Mesenchymal stem cell (in vitro differentiated cells and primary cell): ENCODE results near the gene C17orf107.

ENCODE experiments used
- DNase-seq: peaks from one replicate; pipeline ENCODE4 v3.0.0-alpha.2; 2013
- H2AFZ ChIP-seq: one replicate; pipeline ENCODE4 v1.6.1; 2013; ENCODE audit warnings: low read depth, mild to moderate bottlenecking, control low read depth, inconsistent platforms, low read length, moderate library complexity
- H2AK5ac ChIP-seq: 2 replicates; pipeline ENCODE4 v1.6.1; 2013; ENCODE audit warnings: low read length, moderate library complexity, mild to moderate bottlenecking, inconsistent platforms; ENCODE audit not compliant: severe bottlenecking
- H2BK120ac ChIP-seq: one replicate; pipeline ENCODE4 v1.6.1; 2013; ENCODE audit warnings: low read depth, mild to moderate bottlenecking, inconsistent platforms, low read length, moderate library complexity
- H2BK12ac ChIP-seq, 2 experiments: one replicate each; pipeline ENCODE4 v1.6.1; 2013; ENCODE audit warnings: inconsistent platforms in 2 of 2, low read length in 2 of 2, mild to moderate bottlenecking in 2 of 2, moderate library complexity in 2 of 2, control low read depth in 1 of 2
- H2BK15ac ChIP-seq: one replicate; pipeline ENCODE4 v1.6.1; 2013; ENCODE audit warnings: mild to moderate bottlenecking, low read depth, inconsistent platforms; ENCODE audit not compliant: poor library complexity, severe bottlenecking
- H2BK5ac ChIP-seq: 2 replicates; pipeline ENCODE4 v1.6.1; 2013; ENCODE audit warnings: low read depth, mild to moderate bottlenecking, low read length, control low read depth, inconsistent platforms; ENCODE audit not compliant: poor library complexity, severe bottlenecking
- H3K14ac ChIP-seq, 2 experiments: one replicate each; pipeline ENCODE4 v1.6.1; 2013; ENCODE audit warnings: inconsistent platforms in 2 of 2, low read length in 2 of 2, control low read depth in 1 of 2, mild to moderate bottlenecking in 1 of 2, moderate library complexity in 1 of 2
- H3K18ac ChIP-seq, 2 experiments: one replicate each; pipeline ENCODE4 v1.6.1; 2013; ENCODE audit warnings: inconsistent platforms in 2 of 2, low read length in 2 of 2, control low read depth in 1 of 2, low read depth in 1 of 2, mild to moderate bottlenecking in 1 of 2
- H3K23ac ChIP-seq, 2 experiments: one replicate each; pipeline ENCODE4 v1.6.1; 2013; ENCODE audit warnings: inconsistent platforms in 2 of 2, low read length in 2 of 2, mild to moderate bottlenecking in 2 of 2, moderate library complexity in 2 of 2, control low read depth in 1 of 2
- H3K27ac ChIP-seq: 2 replicates; pipeline ENCODE4 v1.5.1; 2013; ENCODE audit warnings: mild to moderate bottlenecking, moderate library complexity, low read length, control low read depth, inconsistent platforms; ENCODE audit not compliant: poor library complexity, severe bottlenecking
- H3K27me3 ChIP-seq, 2 experiments: 2 replicates each; pipeline versions ENCODE4 v1.6.1 to v1.7.0; 2013; ENCODE audit warnings: low read length in 2 of 2, mild to moderate bottlenecking in 2 of 2, moderate library complexity in 2 of 2, control low read depth in 1 of 2, inconsistent platforms in 1 of 2; ENCODE audit not compliant: control insufficient read depth in 1 of 2, insufficient read depth in 1 of 2
- H3K36me3 ChIP-seq, 2 experiments: 2 replicates each; pipeline versions ENCODE4 v1.6.1 to v1.7.0; 2013; ENCODE audit warnings: low read length in 2 of 2, control low read depth in 1 of 2, inconsistent platforms in 1 of 2, low read depth in 1 of 2, mild to moderate bottlenecking in 1 of 2; ENCODE audit not compliant: insufficient read depth in 2 of 2, control insufficient read depth in 1 of 2
- H3K4ac ChIP-seq, 2 experiments: one replicate each; pipeline ENCODE4 v1.6.1; 2013; ENCODE audit warnings: inconsistent platforms in 2 of 2, low read length in 2 of 2, mild to moderate bottlenecking in 2 of 2, moderate library complexity in 2 of 2, control low read depth in 1 of 2, low read depth in 1 of 2
- H3K4me1 ChIP-seq: 2 replicates; pipeline ENCODE4 v1.6.1; 2013; ENCODE audit warnings: low read depth, low read length, control low read depth; ENCODE audit not compliant: control insufficient read depth, insufficient read depth
- H3K4me2 ChIP-seq: 2 replicates; pipeline ENCODE4 v1.6.1; 2013; ENCODE audit warnings: low read length, mild to moderate bottlenecking, inconsistent platforms; ENCODE audit not compliant: poor library complexity, severe bottlenecking
- H3K4me3 ChIP-seq, 2 experiments: 2 replicates each; pipeline versions ENCODE4 v1.5.1 to v1.7.0; 2013; ENCODE audit warnings: low read length in 2 of 2, mild to moderate bottlenecking in 2 of 2, control low read depth in 1 of 2, low read depth in 1 of 2; ENCODE audit not compliant: insufficient read depth in 1 of 2
- H3K79me1 ChIP-seq: replicated peaks from 2 replicates; pipeline ENCODE4 v1.6.1; 2013; ENCODE audit warnings: mild to moderate bottlenecking, control low read depth, low read length, inconsistent platforms; ENCODE audit not compliant: poor library complexity, severe bottlenecking
- H3K9ac ChIP-seq: 2 replicates; pipeline ENCODE4 v1.7.0; 2013; ENCODE audit warnings: mild to moderate bottlenecking, low read length, moderate library complexity
- H3K9me3 ChIP-seq: 2 replicates; pipeline ENCODE4 v1.7.0; 2013; ENCODE audit warnings: mild to moderate bottlenecking, low read length; ENCODE audit not compliant: control insufficient read depth
- H4K8ac ChIP-seq: one replicate; pipeline ENCODE4 v1.6.1; 2013; ENCODE audit warnings: inconsistent platforms, mild to moderate bottlenecking, low read length, moderate library complexity
- H4K91ac ChIP-seq: one replicate; pipeline ENCODE4 v1.6.1; 2013; ENCODE audit warnings: mild to moderate bottlenecking, low read length, inconsistent platforms
- WGBS: methylation state at CpG from one replicate; pipeline ENCODE4 v1.1.7; 2013; ENCODE audit warnings: mixed read lengths; 5-methylcytosine and 5-hydroxymethylcytosine counted together

C17orf107 gene

DNA sequence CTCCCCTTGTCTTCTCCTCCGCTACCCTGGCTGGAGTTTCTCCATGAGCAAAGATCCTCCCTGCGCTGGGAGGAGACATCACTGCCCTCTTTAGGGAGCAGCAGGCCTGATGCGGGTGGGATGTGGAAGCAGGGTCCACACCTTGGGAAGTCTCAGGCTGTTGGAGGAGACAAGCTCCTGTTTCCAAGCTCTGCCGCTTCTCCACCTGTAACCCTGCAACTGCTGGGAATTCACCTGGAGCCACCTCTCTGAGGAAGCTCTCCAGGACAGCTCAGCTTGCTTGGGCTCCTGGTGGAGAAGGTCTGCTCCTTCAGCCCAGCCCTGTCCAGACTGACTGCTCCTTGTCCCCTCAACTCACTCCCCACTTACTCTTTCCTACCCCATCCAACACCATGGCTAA, 14.8 kb upstream of the C17orf107 start:
- no peak overlapping the region for H3K23ac ChIP-seq
- H3K14ac ChIP-seq, result no peak overlapping the region
- no peak overlapping the region for H3K27ac ChIP-seq
- no peak for DNase-seq
- no peak overlapping the region for H2BK120ac ChIP-seq
- WGBS, result 84% methylated on average over 4 of the region's 4 CpGs
- no peak overlapping the region for H2BK15ac ChIP-seq
- H3K4me2 ChIP-seq, result no peak overlapping the region
- no peak overlapping the region for H4K8ac ChIP-seq
- no peak overlapping the region for H2BK5ac ChIP-seq
- H3K36me3 ChIP-seq, result peaks cover 54 to 76% of the 10 kb centered on the region in 2 experiments
- no peak overlapping the region for H2AFZ ChIP-seq
- H3K9ac ChIP-seq, result no peak overlapping the region
- no peaks in the 10 kb centered on the region for H3K27me3 ChIP-seq
- no peak overlapping the region for H4K91ac ChIP-seq
- H3K4me3 ChIP-seq, result no peak overlapping the region
- H3K18ac ChIP-seq, result no peak overlapping the region
- H3K79me1 ChIP-seq, result peaks cover 26% of the 10 kb centered on the region
- H3K4ac ChIP-seq, result no peak overlapping the region
- H2BK12ac ChIP-seq, result no peak overlapping the region
- H3K4me1 ChIP-seq, result no peaks in the 10 kb centered on the region
- no peaks in the 10 kb centered on the region for H3K9me3 ChIP-seq
- H2AK5ac ChIP-seq, result no peak overlapping the region

DNA sequence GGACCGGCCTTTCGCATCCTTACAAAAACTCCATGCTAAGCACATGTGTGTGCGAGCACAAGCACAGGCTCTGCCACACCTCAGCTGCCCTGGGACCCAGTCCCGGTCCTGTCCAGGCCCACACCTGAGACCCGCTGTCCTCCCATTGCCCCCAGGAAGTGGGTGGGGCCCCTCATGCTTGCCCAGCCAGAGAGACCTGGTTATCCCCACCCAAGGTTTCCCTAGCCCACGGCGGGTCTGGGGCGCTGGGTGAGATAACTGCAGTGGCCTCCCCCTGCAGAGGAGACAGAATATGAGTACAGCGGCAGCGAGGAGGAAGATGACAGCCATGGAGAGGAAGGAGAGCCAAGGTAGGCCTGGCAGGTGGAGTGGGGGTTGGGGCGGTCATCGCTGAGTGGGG, 12.5 kb upstream of the C17orf107 start:
- no peak overlapping the region for H3K4me2 ChIP-seq
- no peak overlapping the region for H3K27ac ChIP-seq
- no peak overlapping the region for H3K4ac ChIP-seq
- H3K23ac ChIP-seq, result no peak overlapping the region
- no peak overlapping the region for H3K18ac ChIP-seq
- H4K91ac ChIP-seq, result no peak overlapping the region
- DNase-seq, result no peak
- peaks cover 24% of the 10 kb centered on the region for H3K79me1 ChIP-seq
- H4K8ac ChIP-seq, result no peak overlapping the region
- H2AFZ ChIP-seq, result no peak overlapping the region
- H3K4me3 ChIP-seq, result no peak overlapping the region
- H3K36me3 ChIP-seq, result peaks cover 67 to 81% of the 10 kb centered on the region in 2 experiments
- no peak overlapping the region for H2AK5ac ChIP-seq
- no peaks in the 10 kb centered on the region for H3K4me1 ChIP-seq
- no peaks in the 10 kb centered on the region for H3K9me3 ChIP-seq
- H3K9ac ChIP-seq, result no peak overlapping the region
- H3K14ac ChIP-seq, result no peak overlapping the region
- WGBS, result 97% methylated on average over 12 of the region's 12 CpGs
- H2BK15ac ChIP-seq, result no peak overlapping the region
- H3K27me3 ChIP-seq, result no peaks in the 10 kb centered on the region
- no peak overlapping the region for H2BK12ac ChIP-seq
- no peak overlapping the region for H2BK120ac ChIP-seq
- H2BK5ac ChIP-seq, result no peak overlapping the region

GRCh38 chr17:4887581-4887980, 11.8 kb upstream of the C17orf107 start:
- Histone ChIP-seq H3K23ac (no peak overlapping the region), H3K79me1 (peaks cover 20% of the 10 kb centered on the region), H3K27ac (no peak overlapping the region), H3K4me2 (no peak overlapping the region), H2BK15ac (no peak overlapping the region), H2AK5ac (no peak overlapping the region), H3K36me3 (peaks cover 67 to 82% of the 10 kb centered on the region in 2 experiments), H4K91ac (no peak overlapping the region), H3K4me3 (no peak overlapping the region), H2BK12ac (no peak overlapping the region), H2BK120ac (no peak overlapping the region), H4K8ac (no peak overlapping the region), H3K27me3 (no peaks in the 10 kb centered on the region), H3K4me1 (peaks cover 3% of the 10 kb centered on the region), H2AFZ (no peak overlapping the region), H3K4ac (no peak overlapping the region), H3K18ac (no peak overlapping the region), H3K9ac (no peak overlapping the region), H3K14ac (no peak overlapping the region), H2BK5ac (no peak overlapping the region), H3K9me3 (no peaks in the 10 kb centered on the region)
- WGBS, result 94% methylated on average over 16 of the region's 18 CpGs
- no peak for DNase-seq

DNA sequence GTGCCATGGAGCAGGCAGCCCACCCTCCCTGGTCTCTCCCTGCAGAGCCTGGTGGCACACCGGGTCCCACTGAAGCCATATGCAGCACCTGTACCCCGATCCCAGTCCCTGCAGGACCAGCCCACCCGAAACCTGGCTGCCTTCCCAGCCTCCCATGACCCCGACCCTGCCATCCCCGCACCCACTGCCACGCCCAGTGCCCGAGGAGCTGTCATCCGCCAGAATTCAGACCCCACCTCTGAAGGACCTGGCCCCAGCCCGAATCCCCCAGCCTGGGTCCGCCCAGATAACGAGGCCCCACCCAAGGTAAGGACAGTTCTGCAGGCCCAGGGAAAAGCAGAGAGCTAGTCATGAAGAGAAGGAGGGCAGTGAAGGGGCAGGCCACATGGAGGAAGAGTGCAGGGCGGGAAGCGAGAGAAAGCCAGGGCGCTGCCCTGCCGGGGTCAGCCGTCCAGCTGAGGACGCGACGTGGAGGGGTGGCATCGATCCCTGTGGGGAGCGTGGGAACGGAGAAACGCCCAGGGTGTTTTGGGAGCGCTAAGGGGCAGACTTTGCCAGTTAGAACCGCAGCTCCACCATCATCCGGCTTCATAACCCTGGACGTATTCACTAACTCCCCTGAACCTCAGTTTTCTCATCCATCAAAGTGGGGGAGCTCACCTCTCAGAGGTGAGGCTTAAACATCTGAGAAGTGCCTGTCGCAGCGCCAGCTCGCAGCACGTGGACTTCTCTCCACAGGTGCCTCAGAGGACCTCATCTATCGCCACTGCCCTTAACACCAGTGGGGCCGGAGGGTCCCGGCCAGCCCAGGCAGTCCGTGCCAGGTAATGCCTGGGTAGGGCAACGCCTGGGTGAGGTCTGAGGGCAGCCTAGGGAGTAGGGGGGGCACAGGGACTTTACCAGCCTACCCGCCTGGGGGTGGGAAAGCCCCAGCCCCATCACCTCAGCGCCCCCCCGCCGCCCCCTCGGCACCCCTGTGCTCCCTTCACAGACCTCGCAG, 7.6 kb upstream of the C17orf107 start:
- Histone ChIP-seq H4K91ac (no peak overlapping the region), H3K9me3 (no peaks in the 10 kb centered on the region), H3K14ac (no peak overlapping the region), H2BK120ac (no peak overlapping the region), H3K4me1 (peaks cover 8% of the 10 kb centered on the region), H2BK5ac (no peak overlapping the region), H3K23ac (no peak overlapping the region), H3K9ac (no peak overlapping the region), H3K79me1 (peaks cover 10% of the 10 kb centered on the region), H3K27me3 (no peaks in the 10 kb centered on the region), H3K4ac (no peak overlapping the region), H3K18ac (no peak overlapping the region), H2AK5ac (no peak overlapping the region), H3K27ac (no peak overlapping the region), H2BK15ac (no peak overlapping the region), H3K4me3 (no peak overlapping the region), H4K8ac (no peak overlapping the region), H3K36me3 (peaks cover 76 to 92% of the 10 kb centered on the region in 2 experiments), H2BK12ac (no peak overlapping the region), H3K4me2 (no peak overlapping the region), H2AFZ (no peak overlapping the region)
- 96% methylated on average over 42 of the region's 42 CpGs for WGBS
- no peak for DNase-seq
